ENCODE results near the gene ZNF213.

ZNF213 gene

GRCh38 chr16:3145660-3146059, 10.8 kb downstream of the ZNF213 start:
- Histone ChIP-seq H3K27ac (no peak overlapping the region), H3K9ac (ENCODE audit: insufficient read length) (no peak overlapping the region), H3K4me3 (no peak overlapping the region), H3K9me3 (ENCODE audit: low read depth, low read length) (no peaks in the 10 kb centered on the region), H3K36me3 (ENCODE audit: insufficient read depth, low read length) (no peaks in the 10 kb centered on the region)
- no peak for DNase-seq (ENCODE audit: low read depth, low spot score)
- TF ChIP-seq FOXP2 (optimal IDR thresholded peaks at IDR 0.05; ENCODE audit: control extremely low read depth, extremely low read length, insufficient read depth) (no peak), POLR2AphosphoS5 (IDR thresholded peaks at IDR 0.05; ENCODE audit: borderline replicate concordance, low read depth, low read length) (no peak), EZH2 (IDR thresholded peaks at IDR 0.05) (no peak)

- no peak for DNase-seq (ENCODE audit: low read depth, low spot score)
- TF ChIP-seq POLR2AphosphoS5 (IDR thresholded peaks at IDR 0.05; ENCODE audit: borderline replicate concordance, low read depth, low read length) (no peak), EZH2 (IDR thresholded peaks at IDR 0.05) (no peak), FOXP2 (optimal IDR thresholded peaks at IDR 0.05; ENCODE audit: control extremely low read depth, extremely low read length, insufficient read depth) (no peak)
- no peak overlapping the region for H3K4me3 ChIP-seq
- no peaks in the 10 kb centered on the region for H3K9me3 ChIP-seq (ENCODE audit: low read depth, low read length)
- no peak overlapping the region for H3K9ac ChIP-seq (ENCODE audit: insufficient read length)
- no peaks in the 10 kb centered on the region for H3K36me3 ChIP-seq (ENCODE audit: insufficient read depth, low read length)
- H3K27ac ChIP-seq: no peak overlapping the region
These were observed 12.4 kb downstream of the ZNF213 start for GRCh38 chr16:3147046-3147756.

DNA sequence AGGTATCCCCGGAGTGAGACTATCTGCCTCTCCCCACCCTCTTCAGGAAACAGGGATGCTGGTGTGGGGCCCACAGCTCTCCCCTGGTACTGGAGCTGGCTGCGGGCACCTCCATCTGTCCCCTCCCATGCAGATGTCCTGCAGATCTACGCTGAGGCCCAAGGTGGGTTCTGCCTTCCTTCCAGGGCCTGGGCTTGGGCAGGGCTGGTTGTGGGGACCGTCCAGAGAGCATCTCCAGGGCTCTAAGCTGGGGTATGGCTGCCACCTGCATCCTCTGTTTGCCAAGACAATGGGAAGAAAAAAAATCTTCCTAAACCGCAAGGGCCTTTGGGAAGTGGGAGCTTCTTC, 12.9 kb downstream of the ZNF213 start:
- TF ChIP-seq FOXP2 (optimal IDR thresholded peaks at IDR 0.05; ENCODE audit: control extremely low read depth, extremely low read length, insufficient read depth): no peak
- Histone ChIP-seq H3K4me3 (no peak overlapping the region), H3K36me3 (ENCODE audit: insufficient read depth, low read length) (no peaks in the 10 kb centered on the region), H3K9me3 (ENCODE audit: low read depth, low read length) (no peaks in the 10 kb centered on the region), H3K9ac (ENCODE audit: insufficient read length) (no peak overlapping the region), H3K27ac (no peak overlapping the region)
- DNase-seq (ENCODE audit: low read depth, low spot score): no peak

GRCh38 chr16:3148256-3149192, 13.7 kb downstream of the ZNF213 start:
- H3K4me3 ChIP-seq: no peak overlapping the region
- no peaks in the 10 kb centered on the region for H3K36me3 ChIP-seq (ENCODE audit: insufficient read depth, low read length)
- H3K27ac ChIP-seq: no peak overlapping the region
- TF ChIP-seq EZH2 (IDR thresholded peaks at IDR 0.05) (no peak), FOXP2 (optimal IDR thresholded peaks at IDR 0.05; ENCODE audit: control extremely low read depth, extremely low read length, insufficient read depth) (no peak)
- H3K9me3 ChIP-seq (ENCODE audit: low read depth, low read length): no peaks in the 10 kb centered on the region
- H3K9ac ChIP-seq (ENCODE audit: insufficient read length): no peak overlapping the region
- DNase-seq (ENCODE audit: low read depth, low spot score): no peak

GRCh38 chr16:3149193-3149530, 14.3 kb downstream of the ZNF213 start:
- Histone ChIP-seq H3K9me3 (ENCODE audit: low read depth, low read length) (no peaks in the 10 kb centered on the region), H3K36me3 (ENCODE audit: insufficient read depth, low read length) (no peaks in the 10 kb centered on the region), H3K9ac (ENCODE audit: insufficient read length) (no peak overlapping the region), H3K4me3 (peak overlapping the region; percentile 87; the same call in 1 of the 2 replicates), H3K27ac (no peak overlapping the region)
- no peak for DNase-seq (ENCODE audit: low read depth, low spot score)
- TF ChIP-seq FOXP2 (optimal IDR thresholded peaks at IDR 0.05; ENCODE audit: control extremely low read depth, extremely low read length, insufficient read depth): no peak
- no peak for TF ChIP-seq EZH2 (IDR thresholded peaks at IDR 0.05)
- no peak for TF ChIP-seq POLR2AphosphoS5 (IDR thresholded peaks at IDR 0.05; ENCODE audit: borderline replicate concordance, low read depth, low read length)

DNA sequence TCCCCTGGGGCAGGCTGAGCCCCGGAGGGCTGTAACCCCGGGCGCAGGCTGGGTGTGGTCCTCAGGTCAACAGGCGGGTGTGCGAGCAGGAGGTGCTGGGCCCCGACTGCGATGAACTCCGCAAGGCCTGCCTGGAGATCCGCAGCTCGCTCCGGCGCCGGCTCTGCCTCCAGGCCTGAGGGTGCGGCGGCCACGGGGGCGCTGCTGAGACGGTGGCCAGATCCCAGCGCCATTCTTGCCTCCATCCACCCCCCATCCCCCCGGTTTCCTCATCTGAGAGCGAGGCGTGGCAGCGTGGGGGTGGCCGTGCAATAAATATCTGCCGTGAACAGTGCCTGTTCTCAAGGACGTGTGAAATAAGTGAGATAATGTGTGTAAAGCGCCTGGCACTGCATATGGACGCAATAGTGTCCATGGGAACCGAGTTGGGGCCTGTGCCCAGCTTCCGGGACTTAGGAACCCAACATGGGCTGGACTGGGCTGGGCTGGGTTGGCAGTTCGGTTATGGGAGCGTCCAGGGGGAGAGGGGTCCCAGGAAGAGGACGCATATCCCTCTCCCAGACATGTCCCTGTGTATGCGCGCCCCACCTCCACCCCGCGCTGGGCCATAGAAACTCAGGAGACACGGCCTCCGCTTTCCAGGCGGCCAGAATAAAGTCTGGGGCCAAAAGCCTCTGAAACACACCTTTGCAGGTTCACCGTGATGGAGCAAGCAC, 15.0 kb downstream of the ZNF213 start:
- H3K4me3 ChIP-seq: peak overlapping the region; percentile 87
- TF ChIP-seq POLR2AphosphoS5 (IDR thresholded peaks at IDR 0.05; ENCODE audit: borderline replicate concordance, low read depth, low read length): no peak
- no peak for TF ChIP-seq EZH2 (IDR thresholded peaks at IDR 0.05)
- no peak for TF ChIP-seq FOXP2 (optimal IDR thresholded peaks at IDR 0.05; ENCODE audit: control extremely low read depth, extremely low read length, insufficient read depth)
- peak overlapping the region; percentile 61 for H3K9ac ChIP-seq (ENCODE audit: insufficient read length)
- H3K9me3 ChIP-seq (ENCODE audit: low read depth, low read length): no peaks in the 10 kb centered on the region
- no peak overlapping the region for H3K27ac ChIP-seq
- no peak for DNase-seq (ENCODE audit: low read depth, low spot score)
- H3K36me3 ChIP-seq (ENCODE audit: insufficient read depth, low read length): no peaks in the 10 kb centered on the region

- Histone ChIP-seq H3K4me3 (peak overlapping the region; percentile 87), H3K9me3 (ENCODE audit: low read depth, low read length) (no peaks in the 10 kb centered on the region), H3K27ac (peak overlapping the region; percentile 76), H3K36me3 (ENCODE audit: insufficient read depth, low read length) (no peaks in the 10 kb centered on the region), H3K9ac (ENCODE audit: insufficient read length) (peak overlapping the region; percentile 61)
- DNase-seq (ENCODE audit: low read depth, low spot score): peak; percentile 96
- TF ChIP-seq POLR2AphosphoS5 (IDR thresholded peaks at IDR 0.05; ENCODE audit: borderline replicate concordance, low read depth, low read length): 0 out of 2 replicates have a peak, but pooled peaks have one; percentile 18
- no peak for TF ChIP-seq EZH2 (IDR thresholded peaks at IDR 0.05)
- peak; percentile 61 for TF ChIP-seq FOXP2 (optimal IDR thresholded peaks at IDR 0.05; ENCODE audit: control extremely low read depth, extremely low read length, insufficient read depth)
These were observed 15.8 kb downstream of the ZNF213 start for GRCh38 chr16:3150346-3151218.

Measured in SK-N-MC (cell line).